Glomerular visceral epithelial cell (primary cell): Measurements from ENCODE around the gene STRIP1.
"Not testable (repeated sequence)": the region's sequence is repeated elsewhere in the genome, so short reads cannot be mapped to it uniquely, and the experiment has no call there.

Experiments used
- DNase-seq: peaks from one replicate; pipeline ENCODE4 v3.0.0-alpha.2; 2016; ENCODE audit errors: extremely low spot score

The STRIP1 gene

GRCh38 chr1:110008971-110009565 is 25.4 kb upstream of the STRIP1 start:
- no peak for DNase-seq

GRCh38 chr1:110011527-110012041 is 22.8 kb upstream of the STRIP1 start:
- DNase-seq: peak; percentile 64

- DNase-seq: no peak
These were observed 22.2 kb upstream of the STRIP1 start for GRCh38 chr1:110012100-110012780.

- no peak for DNase-seq
These were observed 16.6 kb upstream of the STRIP1 start for GRCh38 chr1:110017792-110018191.

- no peak for DNase-seq
These were observed 16.0 kb upstream of the STRIP1 start for GRCh38 chr1:110018396-110018795.

GRCh38 chr1:110019770-110020169 is 14.7 kb upstream of the STRIP1 start:
- DNase-seq: no peak

DNA sequence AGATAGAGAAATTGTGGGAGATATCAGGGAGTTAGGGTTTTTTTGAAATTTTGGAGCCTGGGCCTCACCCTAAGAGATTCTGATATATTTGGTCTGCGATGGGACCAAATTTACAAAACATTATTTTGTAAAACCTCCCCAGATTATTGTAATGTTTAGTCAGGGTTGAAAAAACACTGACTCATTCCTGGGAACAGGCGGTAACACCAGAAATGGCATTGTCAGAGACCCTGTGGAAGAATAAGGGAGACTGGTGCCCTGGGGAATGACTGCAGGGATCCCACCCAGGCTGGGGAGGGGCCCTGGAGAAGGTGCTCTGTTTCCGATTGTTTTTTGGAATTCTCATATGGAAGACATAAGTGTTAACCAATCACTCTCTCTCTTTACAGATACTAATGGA is 13.1 kb upstream of the STRIP1 start:
- DNase-seq: no peak

DNA sequence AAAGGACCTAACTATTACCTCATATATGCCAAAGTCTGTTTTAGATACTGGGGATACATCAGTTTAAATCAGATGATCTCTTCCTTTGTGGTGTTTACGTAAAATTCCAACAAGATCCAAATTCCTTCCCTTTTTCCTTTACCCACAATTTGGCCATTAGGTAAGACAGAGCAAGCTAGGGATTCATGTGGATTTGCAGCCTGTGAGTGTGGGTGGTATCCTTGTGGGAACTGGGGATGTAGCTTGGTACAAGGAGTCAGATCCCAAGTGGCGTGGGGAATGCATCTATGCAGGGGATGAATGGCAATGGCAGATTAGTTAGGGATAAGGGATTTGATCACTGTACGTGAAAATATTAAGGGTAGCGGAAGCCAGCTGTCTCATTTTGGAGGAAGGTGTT is 9.8 kb upstream of the STRIP1 start:
- DNase-seq: no peak

DNA sequence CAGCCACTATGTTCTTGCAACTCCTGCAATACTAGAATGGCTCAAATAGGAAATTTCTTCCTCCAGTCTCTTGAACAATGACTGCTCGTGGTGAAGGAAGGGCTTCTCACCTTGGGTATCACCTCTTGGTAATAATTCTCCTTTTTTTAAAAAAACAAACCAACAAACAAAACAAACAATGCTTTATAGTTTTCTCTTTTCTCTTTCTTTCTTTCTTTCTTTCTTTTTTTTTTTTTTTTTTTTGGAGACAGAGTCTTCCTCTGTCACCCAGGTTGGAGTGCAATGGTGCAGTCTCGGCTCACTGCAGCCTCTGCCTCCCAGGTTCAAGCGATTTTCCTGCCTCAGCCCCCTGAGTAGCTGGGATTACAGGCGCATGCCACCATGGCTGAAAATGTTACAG is 3.7 kb upstream of the STRIP1 start:
- DNase-seq: not testable (repeated sequence)

- DNase-seq: no peak
These were observed 2.1 kb upstream of the STRIP1 start for GRCh38 chr1:110032327-110032726.

DNA sequence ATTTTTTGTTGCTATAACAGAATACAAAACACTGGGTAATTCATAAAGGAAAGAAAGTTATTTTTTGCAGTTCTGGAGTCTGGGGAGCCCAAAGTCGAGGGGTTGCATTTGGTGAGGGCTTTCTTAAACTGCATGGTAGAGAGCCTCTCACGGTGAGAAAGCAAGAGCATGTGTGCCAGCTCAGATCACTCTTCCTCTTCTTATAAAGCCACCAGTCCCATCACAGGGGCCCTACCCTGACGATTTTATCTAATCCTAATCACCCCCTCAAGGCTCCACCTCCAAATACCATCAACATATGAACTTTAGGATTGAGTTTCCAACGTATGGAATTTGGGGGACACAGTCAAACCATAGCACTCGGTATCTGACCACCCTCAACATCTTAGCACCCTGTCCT is 1.0 kb upstream of the STRIP1 start:
- no peak for DNase-seq

GRCh38 chr1:110034040-110034450 is 379 bp upstream of the STRIP1 start:
- DNase-seq: no peak

DNA sequence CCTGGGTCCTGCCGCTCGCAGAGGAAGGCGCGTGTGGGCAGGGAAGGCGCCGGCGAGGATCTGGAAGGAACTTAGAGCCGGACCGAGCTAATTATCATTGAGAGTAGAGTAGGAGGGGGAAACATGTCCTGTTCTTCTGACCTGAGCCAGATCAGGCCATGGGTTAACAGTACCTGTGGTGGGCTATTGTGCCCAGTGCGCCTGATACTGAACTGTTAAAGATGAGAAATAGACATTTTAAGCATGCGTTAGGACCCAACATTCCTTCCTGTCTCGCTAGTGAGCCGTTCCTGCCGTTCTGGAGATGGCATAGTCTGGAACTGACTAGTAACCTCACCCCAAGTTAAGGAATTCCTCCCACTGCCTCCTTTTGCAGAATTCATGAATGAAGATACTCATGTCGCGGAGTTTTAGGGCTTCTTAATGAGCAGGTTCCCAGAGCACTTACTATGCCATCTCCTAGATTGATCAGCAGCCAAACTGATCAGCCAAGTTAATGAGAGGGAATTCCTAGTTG is 870 bp downstream of the STRIP1 start:
- DNase-seq: no peak

- DNase-seq: no peak
These were observed 3.8 kb downstream of the STRIP1 start for GRCh38 chr1:110038271-110038670.

DNA sequence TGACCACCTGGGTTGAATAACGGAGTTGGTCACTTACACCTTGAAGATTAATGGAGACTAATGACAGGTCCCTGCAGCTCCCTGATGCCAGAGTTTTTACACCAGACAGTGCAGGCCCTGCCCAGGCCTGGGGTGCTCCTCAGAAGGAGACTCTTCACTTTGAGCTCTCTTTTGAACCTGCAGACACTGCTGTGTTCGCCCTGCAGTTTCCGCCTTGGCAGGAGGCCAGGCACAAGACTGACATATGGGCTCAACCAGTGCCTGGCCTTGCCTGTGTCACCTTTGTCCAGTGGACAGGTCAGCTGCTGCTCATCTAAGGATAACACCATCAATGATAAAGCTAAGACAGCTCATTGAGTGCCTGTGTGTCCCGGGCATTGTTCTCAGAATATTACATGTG is 5.2 kb downstream of the STRIP1 start:
- DNase-seq: no peak

- no peak for DNase-seq
These were observed 6.1 kb downstream of the STRIP1 start for GRCh38 chr1:110040548-110040947.

DNA sequence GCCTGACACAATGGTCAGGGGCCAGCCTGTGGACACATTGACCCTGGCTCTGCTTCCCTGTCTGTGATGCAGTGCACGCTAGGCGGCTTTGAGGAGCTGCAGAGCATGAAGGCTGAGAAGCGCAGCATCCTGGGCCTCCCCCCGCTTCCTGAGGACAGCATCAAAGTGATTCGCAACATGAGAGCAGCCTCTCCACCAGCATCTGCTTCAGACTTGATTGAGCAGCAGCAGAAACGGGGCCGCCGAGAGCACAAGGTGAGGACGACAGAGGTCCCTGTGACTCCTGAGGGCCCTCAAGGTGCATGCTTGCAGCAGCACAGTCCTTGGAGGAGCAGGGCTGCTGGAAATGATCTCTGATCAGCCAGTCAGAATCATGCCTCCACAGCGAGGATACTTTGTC is 8.6 kb downstream of the STRIP1 start:
- no peak for DNase-seq

- DNase-seq: no peak
These were observed 13.0 kb downstream of the STRIP1 start for GRCh38 chr1:110047463-110047862.

- no peak for DNase-seq
These were observed 13.8 kb downstream of the STRIP1 start for GRCh38 chr1:110048240-110048639.

- DNase-seq: no peak
These were observed 14.6 kb downstream of the STRIP1 start for GRCh38 chr1:110048923-110049601.

GRCh38 chr1:110049801-110050601 is 15.6 kb downstream of the STRIP1 start:
- no peak for DNase-seq
